HT-29 (cell line): Measurements from ENCODE around the gene ETNK2. TPM values are rescaled to one million over a fixed set of nuclear protein-coding genes. Genes with fewer than 3 reads are reported as not detected.
"Not testable (repeated sequence)": the region's sequence is repeated elsewhere in the genome, so short reads cannot be mapped to it uniquely, and the experiment has no call there.

Experiments used
- DNase-seq: peaks from one replicate; pipeline ENCODE4 v3.0.0-alpha.2; 2015; ENCODE audit warnings: low spot score
- total RNA-seq: library from RNA; depleted of rRNA; stranded (reverse); fragments of >200 nt; shearing (Covaris generic); gene quantifications from 2 replicates; pipeline ENCODE4 v1.2.3, GENCODE V29; 2014

ETNK2 gene
- total RNA-seq, 1 experiment from 2014 or later, result 0.15 TPM

- DNase-seq, result peak; percentile 21
These were observed 49.7 kb downstream of the ETNK2 start for GRCh38 chr1:204102029-204102611.

GRCh38 chr1:204099754-204100153, 52.1 kb downstream of the ETNK2 start:
- DNase-seq, result not testable (repeated sequence)

DNA sequence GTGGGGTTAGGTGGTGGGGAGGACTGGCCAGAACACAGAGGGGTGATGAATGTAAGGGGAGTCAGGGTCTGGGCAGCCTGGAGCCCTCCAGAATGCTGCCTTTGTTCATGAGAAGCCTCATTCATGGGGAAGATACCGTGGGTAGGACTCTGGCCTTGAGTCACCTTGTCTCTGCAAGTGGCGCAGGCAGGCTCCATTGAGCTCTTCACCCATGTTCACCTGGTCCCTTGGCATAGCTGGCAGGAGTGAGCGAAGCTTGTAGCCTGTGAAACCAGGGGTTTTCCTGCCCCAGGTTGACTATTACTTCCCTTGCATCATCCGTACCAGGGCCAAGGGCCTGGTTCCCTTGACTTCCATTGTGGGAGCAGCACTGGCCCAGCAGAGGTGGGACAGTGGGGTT, 53.2 kb downstream of the ETNK2 start:
- DNase-seq, result no peak

GRCh38 chr1:204096931-204097330, 54.9 kb downstream of the ETNK2 start:
- DNase-seq, result no peak

GRCh38 chr1:204094856-204095634, 56.8 kb downstream of the ETNK2 start:
- DNase-seq, result no peak

DNA sequence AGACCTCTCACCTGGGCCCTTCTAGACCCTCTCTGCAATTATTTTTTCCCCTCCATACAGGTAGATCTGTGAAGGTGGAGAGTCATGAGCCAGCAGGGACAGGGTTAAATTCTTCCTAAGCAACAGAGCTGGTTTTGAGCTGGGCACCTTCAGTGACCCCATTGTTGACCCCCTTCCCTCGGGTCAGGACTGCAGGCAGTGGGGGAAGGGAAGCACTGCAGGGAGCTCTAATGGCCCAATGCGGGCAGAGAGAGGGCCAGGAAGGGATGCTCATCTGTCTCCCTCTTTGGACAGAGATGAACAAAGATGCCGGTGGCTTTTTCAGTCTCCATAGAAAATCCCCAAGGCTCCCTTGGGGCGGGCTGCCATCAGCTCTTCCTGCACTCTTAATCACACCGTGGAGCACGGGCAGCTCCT, 57.5 kb downstream of the ETNK2 start:
- DNase-seq, result no peak

DNA sequence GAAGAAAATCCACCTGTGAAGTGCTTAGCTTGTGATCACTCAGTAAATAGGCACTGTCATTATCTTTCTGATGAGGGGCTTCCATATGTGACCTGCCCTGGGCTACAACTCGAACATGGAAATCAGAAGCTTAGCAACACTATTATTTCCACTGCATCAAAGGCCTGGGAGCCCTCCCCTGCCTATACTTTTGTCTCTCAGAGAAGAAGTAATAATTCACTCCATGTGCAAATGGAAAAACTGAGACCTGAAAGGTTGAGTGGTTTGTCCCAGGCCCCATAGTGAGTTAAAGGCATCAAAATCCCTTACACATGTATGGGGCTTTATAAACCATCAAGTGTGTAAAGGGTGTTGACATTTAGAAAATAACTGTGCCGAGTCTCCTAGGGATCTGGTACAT, 58.1 kb downstream of the ETNK2 start:
- DNase-seq, result no peak

DNA sequence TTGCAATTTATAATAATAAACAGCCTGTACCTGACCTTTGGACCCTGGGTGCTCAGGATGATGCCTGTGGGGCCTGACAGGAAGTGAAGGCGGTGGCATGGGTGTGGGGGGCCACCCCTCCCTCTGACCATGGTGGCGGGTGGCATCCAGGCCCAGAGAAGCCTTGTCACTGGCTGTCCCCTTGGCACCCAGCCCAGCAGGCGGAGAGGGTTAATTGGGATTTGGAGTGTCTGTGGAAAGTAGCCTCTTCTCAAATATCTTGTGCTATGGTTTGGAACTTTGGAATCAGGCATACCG, 58.5 kb downstream of the ETNK2 start:
- peak; percentile 78 for DNase-seq

DNA sequence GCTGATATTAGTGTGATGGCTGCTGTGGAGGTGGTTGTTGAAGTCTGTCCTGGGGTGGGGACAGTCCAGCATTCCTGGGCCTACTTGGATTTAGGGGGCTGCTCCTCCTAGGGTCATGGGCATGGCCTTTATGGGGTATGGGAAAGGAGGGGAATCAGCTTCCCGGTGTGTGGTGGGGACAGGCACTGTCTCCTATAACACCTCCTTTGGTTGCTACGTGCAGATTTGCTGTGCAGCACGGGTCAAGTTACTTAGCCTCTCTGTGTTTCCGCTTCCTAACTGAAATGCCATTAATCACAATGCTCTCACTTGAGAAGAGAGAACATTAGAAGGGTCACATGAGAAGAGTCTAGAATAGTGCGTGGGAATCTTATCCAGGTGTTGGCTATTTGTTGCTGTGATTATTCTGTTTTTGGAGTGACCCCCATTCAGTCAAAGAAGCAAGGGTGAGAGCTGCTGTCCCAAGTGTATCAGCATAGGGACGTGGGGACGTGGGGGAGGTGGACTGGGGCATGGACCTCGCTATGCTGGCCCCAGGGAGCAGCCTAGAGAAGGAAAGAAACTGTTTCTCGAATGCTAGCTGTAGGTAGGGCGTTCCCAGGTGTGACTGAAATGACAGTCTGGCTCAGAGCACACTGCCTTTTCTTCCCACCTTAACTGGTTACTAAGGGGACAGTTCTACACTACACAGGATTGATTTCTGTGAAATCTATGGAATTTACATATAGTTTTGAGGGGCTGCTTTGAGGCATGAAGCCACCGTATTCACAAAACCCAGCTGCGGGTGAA, 59.0 kb downstream of the ETNK2 start:
- peak; percentile 15 for DNase-seq

DNA sequence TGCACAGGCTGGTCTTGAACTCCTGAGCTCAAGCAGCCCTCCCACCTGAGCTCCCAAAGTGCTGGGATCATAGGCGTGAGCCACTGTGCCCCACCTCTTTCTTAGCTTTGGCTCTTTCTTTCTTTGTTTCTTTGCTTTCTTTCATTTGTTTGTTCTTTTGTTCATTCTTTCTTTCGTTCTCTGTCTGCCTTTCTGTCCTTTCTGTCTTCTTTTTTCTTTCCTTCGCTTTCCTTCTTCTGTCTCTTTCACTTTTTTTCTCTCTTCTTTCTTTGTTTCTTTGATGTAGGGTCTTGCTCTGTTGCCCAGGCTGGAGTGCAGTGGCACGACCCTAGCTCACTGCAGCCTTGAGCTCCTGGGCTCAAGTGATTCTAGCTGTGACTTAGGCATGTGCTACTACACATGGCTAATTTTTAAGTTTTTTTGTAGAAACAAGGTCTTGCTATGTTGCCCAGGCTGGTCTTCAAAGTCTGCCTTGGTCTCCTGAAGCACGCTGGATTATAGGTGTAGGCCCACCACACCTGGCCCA, 60.0 kb downstream of the ETNK2 start:
- DNase-seq, result no peak

DNA sequence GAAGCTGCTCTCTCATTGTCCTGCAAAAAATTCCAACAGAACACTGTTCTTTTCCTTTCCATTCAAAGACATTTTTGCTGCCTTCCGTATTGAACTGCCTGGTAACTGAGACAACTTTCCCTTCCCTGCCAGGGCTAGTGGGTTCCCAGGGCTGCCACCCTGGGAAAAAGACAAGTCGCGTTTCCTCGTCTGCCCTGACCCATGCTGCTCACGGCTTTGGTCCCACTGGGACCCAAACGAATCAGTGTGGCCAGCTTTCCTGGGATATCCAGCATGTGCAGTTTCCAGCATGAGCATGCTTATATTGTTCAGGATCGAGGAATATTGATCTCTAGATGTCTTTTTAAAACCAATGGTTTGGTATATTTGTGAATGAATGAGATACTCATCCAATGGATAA, 60.8 kb downstream of the ETNK2 start:
- no peak for DNase-seq

GRCh38 chr1:204090132-204090531, 61.7 kb downstream of the ETNK2 start:
- not testable (repeated sequence) for DNase-seq

DNA sequence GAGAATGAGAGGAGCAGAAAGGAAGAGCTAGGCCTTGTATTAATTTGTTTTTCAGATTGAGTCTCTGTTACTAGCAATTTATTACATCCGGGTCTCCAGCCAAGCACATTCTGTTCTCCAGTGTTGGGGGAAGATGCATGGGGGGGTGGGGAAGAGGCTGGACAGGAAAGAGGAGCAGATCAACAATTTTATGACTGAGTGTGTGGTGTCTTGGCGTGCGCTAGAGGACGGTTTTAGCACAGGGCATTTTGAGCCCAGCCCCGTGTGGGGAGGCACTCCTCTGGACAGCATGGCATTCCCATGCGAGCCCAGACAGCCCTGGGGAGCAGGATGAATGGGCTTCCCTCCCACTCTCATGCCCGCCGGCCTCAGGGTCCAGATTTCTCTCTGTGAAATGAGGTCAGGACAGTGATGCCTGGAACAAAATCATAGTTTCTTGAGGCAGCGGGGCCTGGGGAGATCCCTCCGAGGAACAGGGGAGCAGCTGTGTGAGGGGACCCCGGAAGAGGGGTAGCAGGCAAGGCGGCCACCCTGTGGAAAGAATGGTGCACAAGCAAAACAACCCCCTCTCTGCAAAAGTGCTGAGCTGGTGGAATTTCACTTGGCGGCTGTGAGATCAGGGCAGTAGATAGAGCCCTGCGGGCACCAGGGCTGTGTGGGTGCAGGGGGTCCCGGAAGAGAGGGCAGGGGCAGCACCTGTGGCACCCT, 62.6 kb downstream of the ETNK2 start:
- DNase-seq, result no peak

DNA sequence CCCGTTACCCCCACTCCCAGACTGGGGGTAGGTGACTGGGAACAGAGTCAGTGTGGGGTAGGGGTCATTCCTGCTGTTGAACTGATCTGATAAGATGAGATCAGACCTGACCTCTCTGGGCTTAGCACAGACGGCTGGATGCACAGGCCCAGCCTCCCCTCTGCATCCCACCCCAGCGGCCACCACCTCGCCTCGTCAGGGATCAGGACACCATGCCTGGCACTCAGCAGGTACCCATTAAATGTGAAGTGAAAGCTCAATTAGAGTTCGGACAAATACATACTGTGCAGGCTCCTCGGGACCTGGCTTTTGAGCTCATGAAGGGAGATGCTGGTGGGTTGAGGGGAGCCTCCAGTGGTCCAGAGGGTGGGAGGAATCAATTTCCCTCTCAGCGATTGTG, 63.2 kb downstream of the ETNK2 start:
- no peak for DNase-seq

- DNase-seq, result no peak
These were observed 63.8 kb downstream of the ETNK2 start for GRCh38 chr1:204087893-204088528.

DNA sequence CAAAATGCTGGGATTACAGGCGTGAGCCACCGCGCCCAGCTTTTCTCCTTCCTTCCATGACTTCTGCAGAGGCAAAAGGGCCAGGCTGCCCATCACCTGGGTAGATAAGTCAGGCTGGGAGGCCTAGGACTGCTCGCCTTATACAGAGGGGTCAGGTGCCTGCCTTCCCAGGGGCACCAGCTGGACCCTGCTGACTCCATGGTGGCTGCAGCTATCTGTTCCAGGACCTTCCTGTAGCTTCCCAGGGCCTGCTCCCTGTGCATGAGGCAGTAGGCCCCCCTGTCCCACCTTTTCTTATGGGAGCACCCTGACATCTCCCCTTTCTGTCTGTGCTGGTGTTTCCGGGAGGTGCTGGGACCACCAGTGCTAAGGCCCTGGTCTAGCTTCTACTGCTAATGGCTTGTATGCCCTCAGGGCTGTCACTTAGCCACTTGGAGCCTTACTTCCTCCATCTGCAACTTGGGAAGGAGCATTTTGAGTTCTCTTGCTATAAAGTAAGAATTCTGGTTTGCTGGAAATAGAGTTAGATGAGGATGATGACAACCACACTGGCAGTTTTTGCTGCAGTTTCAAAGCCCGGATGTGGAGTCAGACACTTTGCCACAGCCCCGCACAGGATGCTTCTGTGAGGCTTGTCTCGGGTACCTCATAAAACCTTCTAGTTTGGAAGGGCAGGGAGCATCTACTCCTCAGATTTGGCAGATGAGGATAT, 64.5 kb downstream of the ETNK2 start:
- no peak for DNase-seq

DNA sequence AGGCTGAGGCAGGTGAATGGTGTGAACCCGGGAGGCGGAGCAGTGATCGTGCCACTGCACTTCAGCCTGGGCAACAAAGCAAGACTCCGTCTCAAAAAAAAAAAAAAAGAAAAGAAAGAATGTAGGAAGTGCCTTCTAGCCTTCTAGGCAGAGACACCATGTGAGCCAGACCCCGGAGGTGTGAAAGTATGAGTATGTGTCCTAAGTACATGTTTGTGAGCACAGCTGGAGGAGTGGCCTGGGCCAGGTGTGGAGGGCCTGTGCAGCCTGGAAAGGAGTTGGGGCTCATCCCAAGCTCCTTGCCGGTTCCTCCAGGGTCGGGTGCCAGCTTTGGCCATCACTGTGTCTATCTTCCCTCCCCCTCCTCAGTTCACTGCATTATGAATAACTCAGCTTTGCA, 66.0 kb downstream of the ETNK2 start:
- DNase-seq, result no peak

DNA sequence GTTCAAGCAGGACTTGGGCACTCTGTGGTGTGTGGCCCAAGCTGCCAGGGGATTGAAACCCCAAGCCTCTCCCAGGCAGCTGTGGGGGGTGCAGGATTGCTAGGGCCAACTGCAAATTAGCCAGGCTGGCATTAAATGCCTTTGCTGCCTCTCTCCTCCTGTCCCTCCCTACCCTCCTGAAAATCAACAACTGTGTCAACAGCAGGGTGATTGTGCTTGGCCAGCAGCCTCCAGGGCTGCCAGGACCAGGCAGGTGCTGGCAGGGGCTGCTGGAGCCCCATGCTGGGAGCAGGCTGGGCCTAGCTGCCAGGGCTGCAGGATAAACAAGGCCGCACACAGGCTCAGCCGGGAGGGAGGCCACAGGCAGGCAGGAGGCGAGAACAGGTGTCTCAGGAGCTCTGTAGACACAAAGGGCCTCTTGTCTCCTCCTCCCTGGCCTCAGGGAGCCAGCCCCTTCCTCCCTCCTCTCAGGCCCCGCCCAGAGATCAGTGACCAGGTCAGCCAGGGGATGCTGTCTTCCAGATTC, 67.5 kb downstream of the ETNK2 start:
- peak; percentile 75 for DNase-seq

DNA sequence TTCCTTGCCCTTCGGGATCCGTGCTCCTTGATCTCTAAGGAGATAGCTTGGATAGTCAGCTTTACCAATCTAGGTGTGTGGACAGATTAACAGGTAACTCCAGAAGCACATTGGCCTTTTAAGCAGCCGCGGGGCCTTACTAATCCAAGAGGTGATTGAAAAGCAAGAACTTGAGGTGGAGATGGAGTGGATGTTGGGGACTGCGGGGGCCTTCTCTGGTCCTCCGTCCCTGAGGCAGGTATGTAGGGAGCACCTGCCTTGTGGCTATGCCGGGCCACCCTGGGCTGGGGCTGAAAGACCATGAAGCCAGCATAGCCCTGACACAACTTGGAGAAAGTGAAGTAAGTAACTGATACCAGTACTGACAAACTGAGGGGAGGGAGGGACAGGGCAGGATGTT, 68.4 kb downstream of the ETNK2 start:
- no peak for DNase-seq

- DNase-seq, result no peak
These were observed 69.9 kb downstream of the ETNK2 start for GRCh38 chr1:204081791-204082513.
